ENCODE data around the gene MACF1. TPM values are rescaled to one million over a fixed set of nuclear protein-coding genes. Genes with fewer than 3 reads are reported as not detected.
A peak's percentile ranks its signal among the peaks of the same experiment; 100 is the strongest.

The MACF1 gene
- total RNA-seq, 4 donors from 2014 or later: 210 to 602 (median 573) TPM

GRCh38 chr1:39483276-39483675 is 278.8 kb downstream of the MACF1 start:
- Histone ChIP-seq H3K4me1 (no peaks in the 10 kb centered on the region), H3K36me3 (no peaks in the 10 kb centered on the region), H3K27ac (no peak overlapping the region), H3K4me3 (no peak overlapping the region), H3K27me3 (no peaks in the 10 kb centered on the region), H3K9me3 (no peaks in the 10 kb centered on the region)
- intact Hi-C loops (cut with DNase I; ENCODE audit: low total_unique reads): no loop called here
- TF ChIP-seq CTCF (IDR thresholded peaks at IDR 0.05) (no peak), POLR2A (IDR thresholded peaks at IDR 0.05) (no peak)
- DNase-seq: no peak

GRCh38 chr1:39484564-39484963 is 280.1 kb downstream of the MACF1 start:
- Histone ChIP-seq H3K27me3 (no peaks in the 10 kb centered on the region), H3K27ac (no peak overlapping the region), H3K36me3 (no peaks in the 10 kb centered on the region), H3K9me3 (no peaks in the 10 kb centered on the region), H3K4me1 (no peaks in the 10 kb centered on the region), H3K4me3 (no peak overlapping the region)
- intact Hi-C loops (cut with DNase I; ENCODE audit: low total_unique reads): no loop called here
- no peak for TF ChIP-seq POLR2A (IDR thresholded peaks at IDR 0.05)
- no peak for TF ChIP-seq CTCF (IDR thresholded peaks at IDR 0.05)
- no peak for DNase-seq

- Histone ChIP-seq H3K9me3 (no peaks in the 10 kb centered on the region), H3K4me3 (no peak overlapping the region), H3K27ac (no peak overlapping the region), H3K36me3 (no peaks in the 10 kb centered on the region), H3K4me1 (no peaks in the 10 kb centered on the region), H3K27me3 (no peaks in the 10 kb centered on the region)
- intact Hi-C loops (cut with DNase I; ENCODE audit: low total_unique reads): no loop called here
- TF ChIP-seq POLR2A (IDR thresholded peaks at IDR 0.05) (no peak), CTCF (IDR thresholded peaks at IDR 0.05) (no peak)
- DNase-seq: no peak
These were observed 280.7 kb downstream of the MACF1 start for GRCh38 chr1:39485046-39485803.

GRCh38 chr1:39488012-39488545 is 283.6 kb downstream of the MACF1 start:
- H3K27ac ChIP-seq: no peak overlapping the region
- no peak overlapping the region for H3K4me3 ChIP-seq
- no peaks in the 10 kb centered on the region for H3K27me3 ChIP-seq
- intact Hi-C loops (cut with DNase I; ENCODE audit: low total_unique reads): no loop called here
- H3K9me3 ChIP-seq: no peaks in the 10 kb centered on the region
- no peaks in the 10 kb centered on the region for H3K4me1 ChIP-seq
- DNase-seq: no peak
- no peaks in the 10 kb centered on the region for H3K36me3 ChIP-seq
- TF ChIP-seq POLR2A (IDR thresholded peaks at IDR 0.05) (no peak), CTCF (IDR thresholded peaks at IDR 0.05) (no peak)

- no peaks in the 10 kb centered on the region for H3K9me3 ChIP-seq
- no peak overlapping the region for H3K4me3 ChIP-seq
- H3K27ac ChIP-seq: peak overlapping the region in 1 of 2 donors; percentile 17
- intact Hi-C loops (cut with DNase I; ENCODE audit: low total_unique reads): no loop called here
- no peaks in the 10 kb centered on the region for H3K4me1 ChIP-seq
- H3K36me3 ChIP-seq: no peaks in the 10 kb centered on the region
- DNase-seq: no peak
- no peak for TF ChIP-seq CTCF (IDR thresholded peaks at IDR 0.05)
- TF ChIP-seq POLR2A (IDR thresholded peaks at IDR 0.05): no peak
- no peaks in the 10 kb centered on the region for H3K27me3 ChIP-seq
These were observed 284.5 kb downstream of the MACF1 start for GRCh38 chr1:39488793-39489566.

Data from uterus (tissue), 4 donors.